Neural cell (in vitro differentiated cells): ENCODE data around the gene NPLOC4.

Source experiments
- EP300 ChIP-seq: fragments of 450-650 bp; conservative IDR thresholded peaks from 2 replicates; pipeline ENCODE4 v1.6.1; 2014; ENCODE audit warnings: antibody characterized with exemption, mild to moderate bottlenecking, moderate library complexity; ENCODE audit not compliant: poor library complexity, severe bottlenecking
- EZH2 ChIP-seq: fragments of 200-600, 300-800 bp; shearing (Covaris generic), sonication (generic); IDR thresholded peaks from 2 replicates; pipeline ENCODE4 v1.6.1; 2014; ENCODE audit warnings: antibody characterized with exemption, low read length, borderline replicate concordance, mild to moderate bottlenecking; ENCODE audit not compliant: insufficient read depth, poor library complexity, severe bottlenecking
- POLR2AphosphoS5 ChIP-seq: IDR thresholded peaks from 2 replicates; pipeline ENCODE4 v1.6.1; 2012
- RAD21 ChIP-seq: fragments of 450-650 bp; conservative IDR thresholded peaks from 2 replicates; pipeline ENCODE4 v1.6.1; 2014; ENCODE audit warnings: antibody characterized with exemption, mild to moderate bottlenecking, moderate library complexity
- TAF1 ChIP-seq: IDR thresholded peaks from 2 replicates; pipeline ENCODE4 v1.6.1; 2012; ENCODE audit warnings: low read depth
- TF ChIP-seq, protein P1 (sequence below): fragments of 450-650 bp; IDR thresholded peaks from 2 replicates; pipeline ENCODE4 v1.5.1; 2014; ENCODE audit warnings: antibody characterized with exemption, mild to moderate bottlenecking, moderate library complexity; ENCODE audit not compliant: poor library complexity, severe bottlenecking
- TF ChIP-seq, protein P2 (sequence below): IDR thresholded peaks from 2 replicates; pipeline ENCODE4 v1.6.1; 2012; ENCODE audit warnings: borderline replicate concordance

DNA sequence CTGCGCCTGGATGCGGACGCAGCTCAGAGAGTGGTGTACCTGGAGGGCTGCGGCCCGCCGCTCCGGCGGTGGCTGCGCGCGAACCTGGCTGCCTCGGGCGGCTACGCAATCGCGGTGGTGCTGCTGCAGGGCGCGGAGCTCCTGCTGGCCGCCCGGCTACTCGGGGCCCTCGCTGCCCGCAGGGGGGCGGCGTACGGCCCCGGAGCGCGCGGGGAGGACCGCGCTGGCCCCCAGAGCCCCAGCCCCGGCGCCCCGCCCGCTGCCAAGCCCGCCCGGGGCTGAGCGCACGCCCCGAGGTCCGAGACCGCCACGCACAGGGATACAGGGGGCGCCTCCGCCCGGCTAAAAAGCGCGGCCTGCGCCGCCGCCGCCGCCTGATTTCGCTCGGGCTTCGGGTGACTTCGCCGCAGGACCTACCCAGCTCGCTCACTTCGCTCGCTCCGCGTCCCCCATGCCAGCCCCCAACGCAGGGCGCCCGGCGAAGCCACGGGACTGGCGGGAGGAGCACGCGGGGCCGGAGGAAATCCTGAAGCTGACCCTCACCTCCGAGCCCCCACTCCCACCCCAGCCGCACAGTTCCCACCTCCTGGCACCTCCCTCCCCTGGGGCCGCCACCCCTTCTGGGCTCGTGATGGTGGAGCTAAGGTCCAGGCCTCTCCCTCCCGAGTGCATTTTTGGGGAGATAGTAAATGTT lies 11.2 kb upstream of the NPLOC4 start:
- TF ChIP-seq, protein P1, sequence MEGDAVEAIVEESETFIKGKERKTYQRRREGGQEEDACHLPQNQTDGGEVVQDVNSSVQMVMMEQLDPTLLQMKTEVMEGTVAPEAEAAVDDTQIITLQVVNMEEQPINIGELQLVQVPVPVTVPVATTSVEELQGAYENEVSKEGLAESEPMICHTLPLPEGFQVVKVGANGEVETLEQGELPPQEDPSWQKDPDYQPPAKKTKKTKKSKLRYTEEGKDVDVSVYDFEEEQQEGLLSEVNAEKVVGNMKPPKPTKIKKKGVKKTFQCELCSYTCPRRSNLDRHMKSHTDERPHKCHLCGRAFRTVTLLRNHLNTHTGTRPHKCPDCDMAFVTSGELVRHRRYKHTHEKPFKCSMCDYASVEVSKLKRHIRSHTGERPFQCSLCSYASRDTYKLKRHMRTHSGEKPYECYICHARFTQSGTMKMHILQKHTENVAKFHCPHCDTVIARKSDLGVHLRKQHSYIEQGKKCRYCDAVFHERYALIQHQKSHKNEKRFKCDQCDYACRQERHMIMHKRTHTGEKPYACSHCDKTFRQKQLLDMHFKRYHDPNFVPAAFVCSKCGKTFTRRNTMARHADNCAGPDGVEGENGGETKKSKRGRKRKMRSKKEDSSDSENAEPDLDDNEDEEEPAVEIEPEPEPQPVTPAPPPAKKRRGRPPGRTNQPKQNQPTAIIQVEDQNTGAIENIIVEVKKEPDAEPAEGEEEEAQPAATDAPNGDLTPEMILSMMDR: no peak
- no peak for TF ChIP-seq RAD21
- no peak for TF ChIP-seq POLR2AphosphoS5
- TF ChIP-seq, protein P2, sequence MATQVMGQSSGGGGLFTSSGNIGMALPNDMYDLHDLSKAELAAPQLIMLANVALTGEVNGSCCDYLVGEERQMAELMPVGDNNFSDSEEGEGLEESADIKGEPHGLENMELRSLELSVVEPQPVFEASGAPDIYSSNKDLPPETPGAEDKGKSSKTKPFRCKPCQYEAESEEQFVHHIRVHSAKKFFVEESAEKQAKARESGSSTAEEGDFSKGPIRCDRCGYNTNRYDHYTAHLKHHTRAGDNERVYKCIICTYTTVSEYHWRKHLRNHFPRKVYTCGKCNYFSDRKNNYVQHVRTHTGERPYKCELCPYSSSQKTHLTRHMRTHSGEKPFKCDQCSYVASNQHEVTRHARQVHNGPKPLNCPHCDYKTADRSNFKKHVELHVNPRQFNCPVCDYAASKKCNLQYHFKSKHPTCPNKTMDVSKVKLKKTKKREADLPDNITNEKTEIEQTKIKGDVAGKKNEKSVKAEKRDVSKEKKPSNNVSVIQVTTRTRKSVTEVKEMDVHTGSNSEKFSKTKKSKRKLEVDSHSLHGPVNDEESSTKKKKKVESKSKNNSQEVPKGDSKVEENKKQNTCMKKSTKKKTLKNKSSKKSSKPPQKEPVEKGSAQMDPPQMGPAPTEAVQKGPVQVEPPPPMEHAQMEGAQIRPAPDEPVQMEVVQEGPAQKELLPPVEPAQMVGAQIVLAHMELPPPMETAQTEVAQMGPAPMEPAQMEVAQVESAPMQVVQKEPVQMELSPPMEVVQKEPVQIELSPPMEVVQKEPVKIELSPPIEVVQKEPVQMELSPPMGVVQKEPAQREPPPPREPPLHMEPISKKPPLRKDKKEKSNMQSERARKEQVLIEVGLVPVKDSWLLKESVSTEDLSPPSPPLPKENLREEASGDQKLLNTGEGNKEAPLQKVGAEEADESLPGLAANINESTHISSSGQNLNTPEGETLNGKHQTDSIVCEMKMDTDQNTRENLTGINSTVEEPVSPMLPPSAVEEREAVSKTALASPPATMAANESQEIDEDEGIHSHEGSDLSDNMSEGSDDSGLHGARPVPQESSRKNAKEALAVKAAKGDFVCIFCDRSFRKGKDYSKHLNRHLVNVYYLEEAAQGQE: no peak
- TF ChIP-seq TAF1: no peak
- TF ChIP-seq EP300: no peak
- no peak for TF ChIP-seq EZH2
